ENCODE results near the gene LTK. TPM values are rescaled to one million over a fixed set of nuclear protein-coding genes. Genes with fewer than 3 reads are reported as not detected.

The LTK gene
- total and polyA plus RNA-seq, 12 donors: 0.12 to 2.3 (median 0.66) TPM

- intact Hi-C loops (cut with DNase I): no loop called here
- H3K27ac ChIP-seq: no peak overlapping the region
- WGBS, 4 donors: 87 to 97% (median 91%) methylated on average over 3 of the region's 3 CpGs
- H3K36me3 ChIP-seq (replicated peaks in 1 of 2): no peaks in the 10 kb centered on the region
- peaks cover 10% of the 10 kb centered on the region in 2 donors for H3K4me1 ChIP-seq (replicated peaks in 1 of 2)
- no peak for DNase-seq
- H3K9me3 ChIP-seq (replicated peaks in 1 of 3): no peaks in the 10 kb centered on the region
- no peak for TF ChIP-seq CTCF (IDR thresholded peaks at IDR 0.05)
- no peak for TF ChIP-seq POLR2A (IDR thresholded peaks at IDR 0.05)
- H3K27me3 ChIP-seq: no peaks in the 10 kb centered on the region
- H3K4me3 ChIP-seq: no peak overlapping the region
Observed at GRCh38 chr15:41545218-41545617, 31.6 kb upstream of the LTK start.

- DNase-seq: peak in 4 of 7 donors; percentile 35 to 63 (median 46)
- no peaks in the 10 kb centered on the region for H3K27me3 ChIP-seq
- WGBS, 4 donors: 65 to 73% (median 71%) methylated on average over 13 to 15 of the region's 15 CpGs
- H3K4me3 ChIP-seq: peak overlapping the region in 2 of 4 donors; percentile 77 to 89
- TF ChIP-seq POLR2A (IDR thresholded peaks at IDR 0.05) (no peak), CTCF (IDR thresholded peaks at IDR 0.05) (no peak)
- intact Hi-C loops (cut with DNase I): no loop called here
- peak overlapping the region in 2 of 5 donors; percentile 78 to 81 for H3K27ac ChIP-seq
- H3K36me3 ChIP-seq (replicated peaks in 1 of 2): no peaks in the 10 kb centered on the region
- no peaks in the 10 kb centered on the region for H3K9me3 ChIP-seq (replicated peaks in 1 of 3)
- peaks cover 10% of the 10 kb centered on the region in 2 donors for H3K4me1 ChIP-seq (replicated peaks in 1 of 2)
Observed at GRCh38 chr15:41544650-41545015, 31.0 kb upstream of the LTK start.

GRCh38 chr15:41543521-41543870 lies 29.9 kb upstream of the LTK start:
- no peak for DNase-seq
- TF ChIP-seq CTCF (IDR thresholded peaks at IDR 0.05) (no peak), POLR2A (IDR thresholded peaks at IDR 0.05) (no peak)
- intact Hi-C loops (cut with DNase I): no loop called here
- Histone ChIP-seq H3K27me3 (no peaks in the 10 kb centered on the region), H3K9me3 (replicated peaks in 1 of 3) (no peaks in the 10 kb centered on the region), H3K4me1 (replicated peaks in 1 of 2) (peaks cover 10% of the 10 kb centered on the region in 2 donors), H3K27ac (peak overlapping the region in 2 of 5 donors; percentile 78 to 81), H3K36me3 (replicated peaks in 1 of 2) (no peaks in the 10 kb centered on the region), H3K4me3 (peak overlapping the region in 3 of 4 donors; percentile 77 to 92 (median 89))
- WGBS, 4 donors: 6 to 17% (median 7%) methylated on average over 8 of the region's 8 CpGs

GRCh38 chr15:41536866-41537265 lies 23.2 kb upstream of the LTK start:
- DNase-seq: no peak
- no peaks in the 10 kb centered on the region for H3K27me3 ChIP-seq
- H3K4me3 ChIP-seq: no peak overlapping the region
- WGBS, 4 donors: 89 to 95% (median 92%) methylated on average over 6 to 11 of the region's 11 CpGs
- H3K9me3 ChIP-seq (replicated peaks in 1 of 3): no peaks in the 10 kb centered on the region
- peaks cover 0 to 41% of the 10 kb centered on the region in 2 donors for H3K36me3 ChIP-seq (replicated peaks in 1 of 2)
- H3K4me1 ChIP-seq (replicated peaks in 1 of 2): no peaks in the 10 kb centered on the region
- TF ChIP-seq CTCF (IDR thresholded peaks at IDR 0.05): no peak
- no peak for TF ChIP-seq POLR2A (IDR thresholded peaks at IDR 0.05)
- intact Hi-C loops (cut with DNase I): no loop called here
- H3K27ac ChIP-seq: no peak overlapping the region

Measured in adrenal gland (tissue), 12 donors.